WTC11 (cell line): ENCODE measurements around the gene RAB43. TPM values are rescaled to one million over a fixed set of nuclear protein-coding genes. Genes with fewer than 3 reads are reported as not detected.

Source experiments
- ATAC-seq: fragments of 200-7000 bp; cut with Tn5 transposase; 2 replicates; pipeline ENCODE4 v1.10.0; 2021; ENCODE audit warnings: mild to moderate bottlenecking, moderate library complexity
- CTCF ChIA-PET: fragments of 300-600 bp; sonication (Branson Sonifier 250); formaldehyde crosslinking; loops from one replicate; lab custom pipeline; 2021; ENCODE audit warnings: antibody characterized with exemption; lab: Charles Lee
- POLR2A ChIA-PET: fragments of 350-600 bp; sonication (Branson Sonifier 250); formaldehyde crosslinking; loops from one replicate; lab custom pipeline; 2021; ENCODE audit warnings: antibody characterized with exemption; lab: Charles Lee
- DNase-seq: peaks from one replicate; pipeline ENCODE4 v3.0.0; 2021; ENCODE audit warnings: low spot score
- H3K27ac Mint-ChIP-seq: 2 replicates; pipeline ENCODE4 v1.8.0; 2021; ENCODE audit warnings: mixed read lengths
- H3K27me3 Mint-ChIP-seq: 2 replicates; pipeline ENCODE4 v1.8.0; 2021; ENCODE audit warnings: low read depth, mild to moderate bottlenecking, moderate library complexity, mixed read lengths
- H3K36me3 Mint-ChIP-seq: 2 replicates; pipeline ENCODE4 v1.8.0; 2021; ENCODE audit warnings: mixed read lengths
- H3K4me1 Mint-ChIP-seq: 2 replicates; pipeline ENCODE4 v1.8.0; 2022; ENCODE audit warnings: mixed read lengths
- H3K4me3 Mint-ChIP-seq: 2 replicates; pipeline ENCODE4 v1.8.0; 2021; ENCODE audit warnings: mild to moderate bottlenecking, moderate library complexity, mixed read lengths
- H3K9me3 Mint-ChIP-seq: 2 replicates; pipeline ENCODE4 v1.8.0; 2021; ENCODE audit warnings: mixed read lengths
- E2F4 ChIP-seq: sonication (generic); formaldehyde crosslinking; IDR thresholded peaks from 2 replicates; pipeline ENCODE4 v1.8.1; 2022; ENCODE audit warnings: low read depth, mild to moderate bottlenecking, moderate library complexity, missing genetic modification reagents, borderline replicate concordance
- GTF2I ChIP-seq: fragments of 250-450 bp; sonication (Bioruptor Pico); conservative IDR thresholded peaks from 2 replicates; pipeline ENCODE4 v1.4.0; 2021; ENCODE audit warnings: mild to moderate bottlenecking
- JUN ChIP-seq: sonication (generic); formaldehyde crosslinking; IDR thresholded peaks from 2 replicates; pipeline ENCODE4 v1.8.0; 2023; ENCODE audit warnings: mild to moderate bottlenecking, missing genetic modification reagents
- NFE2L1 ChIP-seq: sonication (generic); formaldehyde crosslinking; IDR thresholded peaks from 2 replicates; pipeline ENCODE4 v1.8.1; 2023; ENCODE audit warnings: missing genetic modification reagents
- NR2C2 ChIP-seq: sonication (generic); formaldehyde crosslinking; IDR thresholded peaks from 2 replicates; pipeline ENCODE4 v1.8.0; 2022; ENCODE audit warnings: mild to moderate bottlenecking, missing genetic modification reagents
- RORB ChIP-seq: fragments of 250-450 bp; sonication (Bioruptor Pico); IDR thresholded peaks from 2 replicates; pipeline ENCODE4 v1.9.0; 2021; ENCODE audit warnings: mild to moderate bottlenecking
- SMAD4 ChIP-seq: sonication (generic); formaldehyde crosslinking; IDR thresholded peaks from 2 replicates; pipeline ENCODE4 v1.8.0; 2022; ENCODE audit warnings: mild to moderate bottlenecking, missing genetic modification reagents
- SOX15 ChIP-seq: fragments of 250-450 bp; sonication (Bioruptor Pico); IDR thresholded peaks from 2 replicates; pipeline ENCODE4 v1.9.0; 2021; ENCODE audit warnings: mild to moderate bottlenecking
- TCF7 ChIP-seq: sonication (generic); formaldehyde crosslinking; IDR thresholded peaks from 2 replicates; pipeline ENCODE4 v1.8.0; 2022; ENCODE audit warnings: mild to moderate bottlenecking, low read depth, missing genetic modification reagents, moderate library complexity
- TEAD1 ChIP-seq: sonication (generic); formaldehyde crosslinking; IDR thresholded peaks from 2 replicates; pipeline ENCODE4 v1.8.0; 2022; ENCODE audit warnings: mild to moderate bottlenecking, missing genetic modification reagents
- USF2 ChIP-seq: sonication (generic); formaldehyde crosslinking; IDR thresholded peaks from 2 replicates; pipeline ENCODE4 v1.8.1; 2023; ENCODE audit warnings: mild to moderate bottlenecking, missing genetic modification reagents, moderate library complexity
- ZMAT4 ChIP-seq: fragments of 250-450 bp; sonication (Bioruptor Pico); IDR thresholded peaks from 2 replicates; pipeline ENCODE4 v1.9.0; 2021; ENCODE audit warnings: mild to moderate bottlenecking
- ZNF121 ChIP-seq: sonication (generic); formaldehyde crosslinking; IDR thresholded peaks from 2 replicates; pipeline ENCODE4 v1.8.0; 2023; ENCODE audit warnings: missing genetic modification reagents
- ZNF232 ChIP-seq: sonication (generic); formaldehyde crosslinking; IDR thresholded peaks from 2 replicates; pipeline ENCODE4 v1.8.0; 2022; ENCODE audit warnings: mild to moderate bottlenecking, missing genetic modification reagents
- ZNF532 ChIP-seq: fragments of 250-450 bp; sonication (Bioruptor Pico); IDR thresholded peaks from 2 replicates; pipeline ENCODE4 v1.9.0; 2021; ENCODE audit warnings: mild to moderate bottlenecking, borderline replicate concordance
- ZNF671 ChIP-seq: fragments of 250-450 bp; sonication (Bioruptor Pico); IDR thresholded peaks from 2 replicates; pipeline ENCODE4 v1.8.0; 2021; ENCODE audit warnings: mild to moderate bottlenecking
- ZSCAN18 ChIP-seq: fragments of 250-450 bp; sonication (Bioruptor Pico); IDR thresholded peaks from 2 replicates; pipeline ENCODE4 v2.1.2; 2022; ENCODE audit warnings: mild to moderate bottlenecking, moderate library complexity
- total RNA-seq: library from RNA; stranded (reverse); gene quantifications from 3 replicates; pipeline ENCODE4 v1.2.3, GENCODE V29; 2021

Gene RAB43
- total RNA-seq, 1 experiment from 2014 or later, result 34.5 TPM

- CTCF ChIA-PET, result interaction anchor here (1.7 kb wide), 1 partner anchor 8 kb away, joined by 6 read pairs; no protein-coding TSS in a partner anchor
- Mint-ChIP-seq H3K4me3 (no peak overlapping the region), H3K27ac (no peak overlapping the region), H3K4me1 (no peaks in the 10 kb centered on the region), H3K36me3 (no peaks in the 10 kb centered on the region), H3K27me3 (peaks cover 5% of the 10 kb centered on the region), H3K9me3 (no peaks in the 10 kb centered on the region)
- ATAC-seq, result no peak
- no peak for DNase-seq
- no peak for TF ChIP-seq ZNF671 (CRISPR knock-in tag)
- POLR2A ChIA-PET, result no interaction called here
Observed at GRCh38 chr3:129061023-129061887, 60.3 kb downstream of the RAB43 start.

GRCh38 chr3:129060276-129061022, 61.2 kb downstream of the RAB43 start, which contains the start of gene GP9:
GP9 (plus strand) TSS chr3:129060779; CDS start chr3:129061740, 961 bp downstream.
- DNase-seq (no peak), ATAC-seq (no peak)
- TF ChIP-seq SOX15 (no peak), GTF2I (CRISPR knock-in tag) (0 out of 2 replicates have a peak, but pooled peaks have one; percentile 37), ZMAT4 (no peak)
- ChIA-PET POLR2A (no interaction called here), CTCF (interaction anchor here (1.1 kb wide), 1 partner anchor 90 kb away, joined by 3 read pairs; no protein-coding TSS in a partner anchor)
- Mint-ChIP-seq H3K9me3 (no peaks in the 10 kb centered on the region), H3K36me3 (no peaks in the 10 kb centered on the region), H3K4me3 (no peak within 1 kb of the TSS), H3K27ac (no peak within 1 kb of the TSS), H3K27me3 (peaks cover 5% of the 10 kb centered on the region), H3K4me1 (no peaks in the 10 kb centered on the region)

- H3K4me3 Mint-ChIP-seq, result no peak overlapping the region
- no peaks in the 10 kb centered on the region for H3K9me3 Mint-ChIP-seq
- no peaks in the 10 kb centered on the region for H3K36me3 Mint-ChIP-seq
- ATAC-seq (no peak), DNase-seq (no peak)
- TF ChIP-seq TEAD1 (CRISPR knock-in tag) (no peak), ZNF121 (CRISPR knock-in tag) (no peak), ZNF232 (CRISPR knock-in tag) (no peak), JUN (CRISPR knock-in tag) (no peak)
- ChIA-PET CTCF (interaction anchor here (0.6 to 1.1 kb wide), 2 partner anchors 43 to 89 kb away, joined by 3 read pairs; no protein-coding TSS in a partner anchor), POLR2A (no interaction called here)
- peaks cover 5% of the 10 kb centered on the region for H3K27me3 Mint-ChIP-seq
- no peaks in the 10 kb centered on the region for H3K4me1 Mint-ChIP-seq
- H3K27ac Mint-ChIP-seq, result no peak overlapping the region
Observed at GRCh38 chr3:129059311-129059958, 62.2 kb downstream of the RAB43 start.

- ChIA-PET POLR2A (no interaction called here), CTCF (interaction anchor here (0.6 to 0.9 kb wide), 2 partner anchors 10 to 42 kb away, joined by 3 read pairs; no protein-coding TSS in a partner anchor)
- H3K9me3 Mint-ChIP-seq, result no peaks in the 10 kb centered on the region
- DNase-seq (no peak), ATAC-seq (no peak)
- H3K36me3 Mint-ChIP-seq, result no peaks in the 10 kb centered on the region
- peaks cover 5% of the 10 kb centered on the region for H3K27me3 Mint-ChIP-seq
- H3K4me3 Mint-ChIP-seq, result no peak overlapping the region
- no peak overlapping the region for H3K27ac Mint-ChIP-seq
- no peaks in the 10 kb centered on the region for H3K4me1 Mint-ChIP-seq
- TF ChIP-seq ZSCAN18 (CRISPR knock-in tag), result no peak
- no peak for TF ChIP-seq E2F4
- no peak for TF ChIP-seq ZNF532 (CRISPR knock-in tag)
- no peak for TF ChIP-seq SMAD4 (CRISPR knock-in tag)
- TF ChIP-seq TCF7, result no peak
- no peak for TF ChIP-seq USF2 (CRISPR knock-in tag)
- TF ChIP-seq RORB (CRISPR knock-in tag), result no peak
- no peak for TF ChIP-seq NFE2L1 (CRISPR knock-in tag)
- TF ChIP-seq NR2C2 (CRISPR knock-in tag), result no peak
- TF ChIP-seq ZNF232 (CRISPR knock-in tag), result no peak
Observed at GRCh38 chr3:129058441-129059200, 63.0 kb downstream of the RAB43 start.
